Gastrocnemius medialis (tissue), 4 donors: Measurements from ENCODE around the gene CLPX. TPM values are rescaled to one million over a fixed set of nuclear protein-coding genes. Genes with fewer than 3 reads are reported as not detected.
"Not testable (repeated sequence)": the region's sequence is repeated elsewhere in the genome, so short reads cannot be mapped to it uniquely, and the experiment has no call there.

Experiments
- ATAC-seq, 2 donors: fragments of 150-250 bp; one replicate each; pipeline ENCODE4 v1.9.1; 2016
- DNase-seq, 2 donors: peaks; one replicate each; pipeline ENCODE4 v3.0.0-alpha.2; 2019
- H3K27ac ChIP-seq, 4 donors: fragments of 200-600 bp; sonication (generic); 1 replicate in 1 of 4; 2 replicates in 3 of 4; pipeline ENCODE4 v1.5.1; 2016 to 2018; ENCODE audit warnings: mild to moderate bottlenecking in 2 of 4, moderate library complexity in 1 of 4
- H3K27me3 ChIP-seq, 3 donors: fragments of 200-600 bp; sonication (generic) in 2 of 3; 1 replicate in 1 of 3; 2 replicates in 2 of 3; pipeline versions ENCODE4 v1.5.1 to v1.6.0; 2016 to 2019; ENCODE audit warnings: mild to moderate bottlenecking in 1 of 3, moderate library complexity in 1 of 3
- H3K36me3 ChIP-seq, 2 donors: fragments of 200-600 bp; sonication (generic) in 1 of 2; one replicate each; pipeline ENCODE4 v1.5.1; 2017 to 2018
- H3K4me1 ChIP-seq, 2 donors: fragments of 200-600 bp; sonication (generic) in 1 of 2; one replicate each; pipeline ENCODE4 v1.5.1; 2016 to 2017; ENCODE audit warnings: mild to moderate bottlenecking in 2 of 2
- H3K4me3 ChIP-seq, 4 donors: fragments of 200-600 bp; sonication (generic) in 3 of 4; 1 replicate in 1 of 4; 2 replicates in 3 of 4; pipeline ENCODE4 v1.5.1; 2016 to 2019; ENCODE audit warnings: mild to moderate bottlenecking in 2 of 4
- H3K9me3 ChIP-seq, 3 donors: fragments of 200-600 bp; sonication (generic) in 2 of 3; 1 replicate in 1 of 3; 2 replicates in 2 of 3; pipeline ENCODE4 v1.5.1; 2016 to 2019
- POLR2A ChIP-seq, 2 donors: fragments of 450-650 bp; IDR thresholded peaks; one replicate each; pipeline ENCODE4 v1.6.1; 2017; ENCODE audit warnings: antibody characterized with exemption in 2 of 2, mild to moderate bottlenecking in 2 of 2, moderate library complexity in 2 of 2
- in situ Hi-C, 4 donors: fragments of 200-750 bp; cut with MboI; loops; one replicate each; pipeline versions ENCODE4 v1.15.0 to v1.8.0; 2017; ENCODE audit warnings: low sequenced_read_pairs in 4 of 4
- intact Hi-C: fragments of 100-400 bp; cut with DNase I; formaldehyde crosslinking; loops from one replicate; pipeline ENCODE4 v1.15.1; 2023; ENCODE audit warnings: low total_unique reads
- total RNA-seq, 4 donors: library from RNA; depleted of rRNA; stranded (reverse); fragments of >200 nt; gene quantifications; one replicate each; pipeline versions ENCODE4 v1.1.0 to v1.2.3, GENCODE V29; 2016
- TF ChIP-seq, protein P1 (sequence below), 5 experiments: fragments of 450-650 bp in 3 of 5; fragments of 200-600 bp in 2 of 5; sonication (generic) in 2 of 5; IDR thresholded peaks in 4 of 5; conservative IDR thresholded peaks in 1 of 5; 1 replicate in 4 of 5; 2 replicates in 1 of 5; pipeline ENCODE4 v1.5.1; 2016 to 2019; ENCODE audit warnings: antibody characterized with exemption in 5 of 5, mild to moderate bottlenecking in 3 of 5, moderate library complexity in 3 of 5

Gene CLPX
- total RNA-seq, result 100 to 1,000 TPM in 1 of 4 donors, 10 to 100 TPM in 3; 49.3 to 116 (median 63.3) TPM

DNA sequence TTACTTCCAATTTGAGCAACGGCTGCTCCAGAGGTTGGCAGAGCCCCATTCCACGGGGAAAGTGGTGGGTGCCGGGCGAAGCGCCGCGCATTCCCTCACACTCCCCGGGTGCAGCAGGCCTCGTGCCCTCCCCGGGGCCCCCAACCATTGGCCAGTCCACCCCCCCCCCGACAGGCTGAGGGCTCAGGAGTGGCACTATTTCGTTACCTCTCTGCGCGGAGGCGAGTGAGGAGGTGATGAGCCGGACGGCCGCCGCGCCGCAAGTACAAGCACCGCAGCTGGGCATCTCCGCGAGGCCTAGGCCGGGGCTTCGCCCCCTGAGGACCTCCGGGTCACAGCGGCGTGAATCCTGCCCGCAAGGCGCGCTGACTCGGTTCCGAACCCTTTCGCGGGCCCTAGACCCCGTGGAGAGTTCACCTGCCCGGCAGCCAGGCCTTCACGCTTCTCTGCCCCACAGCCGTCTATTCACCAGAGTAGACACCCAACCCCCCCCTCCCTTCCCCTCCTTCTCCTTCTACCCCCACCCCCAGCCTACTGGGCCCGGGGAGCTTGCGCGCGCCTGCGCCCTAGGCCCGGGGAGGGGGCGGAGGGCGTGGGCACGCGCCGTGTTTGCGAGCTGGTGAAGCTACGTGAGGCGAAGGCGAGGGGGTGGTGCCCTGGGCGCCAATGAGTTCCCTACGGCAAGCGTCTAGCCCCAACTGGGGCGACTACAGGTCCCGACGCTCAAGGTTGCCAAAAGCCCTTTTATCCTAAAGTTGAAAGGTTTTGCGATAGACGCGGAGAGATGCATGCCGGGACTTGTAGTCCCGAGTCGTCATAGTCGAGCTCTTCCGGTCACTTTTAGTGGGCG lies at the start of gene CLPX:
Gene CLPX (minus strand): TSS at position 475 of the 850 bp plus-strand sequence. CDS start 189 bp downstream, at position 286.
- peak; percentile 82 to 88 for ATAC-seq
- intact Hi-C loops (loop anchor here (2.0 to 10.0 kb wide), 4 partner anchors 22 to 1310 kb away; partner anchors contain the start of genes RNU5B-1 and SNAPC5), in situ Hi-C loops (loop anchor here in 1 of 4 donors (5.0 kb wide), 1 partner anchor 87 kb away; no protein-coding TSS in a partner anchor)
- TF ChIP-seq, protein P1, sequence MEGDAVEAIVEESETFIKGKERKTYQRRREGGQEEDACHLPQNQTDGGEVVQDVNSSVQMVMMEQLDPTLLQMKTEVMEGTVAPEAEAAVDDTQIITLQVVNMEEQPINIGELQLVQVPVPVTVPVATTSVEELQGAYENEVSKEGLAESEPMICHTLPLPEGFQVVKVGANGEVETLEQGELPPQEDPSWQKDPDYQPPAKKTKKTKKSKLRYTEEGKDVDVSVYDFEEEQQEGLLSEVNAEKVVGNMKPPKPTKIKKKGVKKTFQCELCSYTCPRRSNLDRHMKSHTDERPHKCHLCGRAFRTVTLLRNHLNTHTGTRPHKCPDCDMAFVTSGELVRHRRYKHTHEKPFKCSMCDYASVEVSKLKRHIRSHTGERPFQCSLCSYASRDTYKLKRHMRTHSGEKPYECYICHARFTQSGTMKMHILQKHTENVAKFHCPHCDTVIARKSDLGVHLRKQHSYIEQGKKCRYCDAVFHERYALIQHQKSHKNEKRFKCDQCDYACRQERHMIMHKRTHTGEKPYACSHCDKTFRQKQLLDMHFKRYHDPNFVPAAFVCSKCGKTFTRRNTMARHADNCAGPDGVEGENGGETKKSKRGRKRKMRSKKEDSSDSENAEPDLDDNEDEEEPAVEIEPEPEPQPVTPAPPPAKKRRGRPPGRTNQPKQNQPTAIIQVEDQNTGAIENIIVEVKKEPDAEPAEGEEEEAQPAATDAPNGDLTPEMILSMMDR (IDR thresholded peaks at IDR 0.05 in 4 of 5, conservative IDR thresholded peaks at IDR 0.05 in 1 of 5), result no peak
- peak; percentile 84 to 91 for TF ChIP-seq POLR2A (IDR thresholded peaks at IDR 0.05)
- Histone ChIP-seq H3K4me1 (peaks cover 19 to 35% of the 10 kb centered on the region in 2 donors), H3K36me3 (no peaks in the 10 kb centered on the region), H3K27ac (peak within 1 kb of the TSS; percentile 97 to 99 (median 98)), H3K4me3 (peak within 1 kb of the TSS; percentile 91 to 99 (median 96)), H3K9me3 (no peaks in the 10 kb centered on the region), H3K27me3 (no peaks in the 10 kb centered on the region)
- peak; percentile 92 to 95 for DNase-seq

DNA sequence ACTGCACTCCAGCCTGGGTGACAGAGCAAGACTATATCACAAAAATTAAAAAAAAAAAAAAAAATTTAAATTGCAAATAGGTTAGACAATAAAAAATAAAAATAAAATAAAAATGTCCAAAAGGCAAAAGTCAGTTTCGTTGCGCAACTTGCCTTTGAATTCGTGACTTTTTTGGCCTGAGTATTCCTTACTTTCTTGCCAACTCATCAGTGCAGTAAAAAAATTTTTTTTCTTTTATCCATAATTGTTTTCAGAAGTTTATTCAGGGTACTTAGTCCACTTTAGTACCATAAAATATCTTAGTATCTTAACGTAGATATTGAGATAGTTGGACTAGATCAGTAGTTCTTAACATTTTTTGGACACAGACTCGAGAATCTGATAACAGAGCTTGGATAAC lies 48.6 kb upstream of the CLPX start:
- intact Hi-C loops (no loop called here), in situ Hi-C loops (no loop called here)
- Histone ChIP-seq H3K27me3 (no peaks in the 10 kb centered on the region), H3K4me1 (no peaks in the 10 kb centered on the region), H3K27ac (no peak overlapping the region), H3K36me3 (no peaks in the 10 kb centered on the region), H3K4me3 (no peak overlapping the region), H3K9me3 (no peaks in the 10 kb centered on the region)
- ATAC-seq, result no peak
- no peak for DNase-seq
- no peak for TF ChIP-seq POLR2A (IDR thresholded peaks at IDR 0.05)
- TF ChIP-seq, protein P1 (IDR thresholded peaks at IDR 0.05 in 4 of 5, conservative IDR thresholded peaks at IDR 0.05 in 1 of 5), result no peak

DNA sequence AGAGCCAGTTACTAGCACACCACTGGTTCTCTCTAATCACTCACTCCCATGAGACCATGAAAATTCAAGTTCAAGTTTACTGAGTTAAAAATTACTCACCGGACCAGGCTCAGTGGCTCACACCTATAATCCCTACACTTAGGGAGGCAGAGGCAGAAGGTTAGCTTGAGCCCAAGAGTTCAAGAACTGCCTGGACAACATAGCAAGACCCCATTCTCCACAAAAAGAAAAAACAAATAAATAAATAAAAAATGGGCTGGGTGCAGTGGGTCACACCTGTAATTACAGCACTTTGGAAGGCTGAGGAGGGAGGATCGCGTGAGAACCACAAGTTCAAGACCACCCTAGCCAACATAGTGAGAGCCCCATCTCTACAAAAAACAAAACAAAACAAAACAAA lies 47.4 kb upstream of the CLPX start:
- ATAC-seq (no peak), DNase-seq (no peak)
- Histone ChIP-seq H3K4me3 (no peak overlapping the region), H3K27ac (no peak overlapping the region), H3K4me1 (no peaks in the 10 kb centered on the region), H3K9me3 (no peaks in the 10 kb centered on the region), H3K27me3 (no peaks in the 10 kb centered on the region), H3K36me3 (no peaks in the 10 kb centered on the region)
- in situ Hi-C loops (no loop called here), intact Hi-C loops (no loop called here)
- TF ChIP-seq, protein P1 (IDR thresholded peaks at IDR 0.05 in 4 of 5, conservative IDR thresholded peaks at IDR 0.05 in 1 of 5), result no peak
- no peak for TF ChIP-seq POLR2A (IDR thresholded peaks at IDR 0.05)

DNA sequence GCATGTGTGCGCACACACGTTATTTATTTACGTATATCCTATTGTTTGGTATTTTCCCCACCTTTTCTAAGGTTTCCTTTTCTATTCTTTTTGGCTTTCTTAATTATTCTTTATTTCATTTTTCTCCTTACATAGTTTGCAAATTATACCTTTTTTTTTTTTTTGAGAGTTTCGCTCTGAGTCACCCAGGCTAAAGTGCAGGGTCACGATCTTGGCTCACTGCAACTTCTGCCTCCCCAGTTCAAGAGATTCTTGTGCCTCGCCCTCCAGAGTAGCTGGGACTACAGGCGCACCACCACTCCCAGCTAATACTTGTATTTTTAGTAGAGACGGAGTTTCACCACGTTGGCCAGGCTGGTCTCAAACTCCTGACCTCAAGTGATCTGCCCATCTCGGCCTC lies 46.2 kb upstream of the CLPX start:
- ATAC-seq (no peak), DNase-seq (no peak)
- intact Hi-C loops, result no loop called here
- no peaks in the 10 kb centered on the region for H3K27me3 ChIP-seq
- no peaks in the 10 kb centered on the region for H3K36me3 ChIP-seq
- in situ Hi-C loops, result no loop called here
- no peaks in the 10 kb centered on the region for H3K4me1 ChIP-seq
- H3K4me3 ChIP-seq, result no peak overlapping the region
- no peaks in the 10 kb centered on the region for H3K9me3 ChIP-seq
- TF ChIP-seq, protein P1 (IDR thresholded peaks at IDR 0.05 in 4 of 5, conservative IDR thresholded peaks at IDR 0.05 in 1 of 5), result no peak
- TF ChIP-seq POLR2A (IDR thresholded peaks at IDR 0.05), result no peak
- no peak overlapping the region for H3K27ac ChIP-seq

DNA sequence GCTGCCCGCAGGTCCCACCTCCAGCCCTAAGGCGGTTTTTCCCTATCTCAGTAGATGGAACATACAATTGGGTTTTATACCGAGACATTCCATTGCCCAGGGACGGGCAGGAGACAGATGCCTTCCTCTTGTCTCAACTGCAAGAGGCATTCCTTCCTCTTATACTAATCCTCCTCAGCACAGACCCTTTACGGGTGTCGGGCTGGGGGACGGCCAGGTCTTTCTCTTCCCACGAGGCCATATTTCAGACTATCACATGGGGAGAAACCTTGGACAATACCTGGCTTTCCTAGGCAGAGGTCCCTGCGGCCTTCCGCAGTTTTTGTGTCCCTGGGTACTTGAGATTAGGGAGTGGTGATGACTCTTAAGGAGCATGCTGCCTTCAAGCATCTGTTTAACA lies 41.8 kb upstream of the CLPX start:
- H3K27ac ChIP-seq, ATAC-seq, intact Hi-C loops, DNase-seq, H3K4me3 ChIP-seq, in situ Hi-C loops, H3K27me3 ChIP-seq, H3K4me1 ChIP-seq, H3K9me3 ChIP-seq, H3K36me3 ChIP-seq: not testable (repeated sequence)
